Skeletal muscle tissue (tissue), 4 donors: ENCODE measurements around the gene LNX2. TPM values are rescaled to one million over a fixed set of nuclear protein-coding genes. Genes with fewer than 3 reads are reported as not detected.

Source experiments
- H3K27ac ChIP-seq: one replicate; pipeline ENCODE4 v1.7.0; 2013; ENCODE audit warnings: mild to moderate bottlenecking, low read depth, low read length, inconsistent platforms
- H3K27me3 ChIP-seq, 3 donors: one replicate each; pipeline ENCODE4 v1.7.0; 2013; ENCODE audit warnings: low read length in 3 of 3; ENCODE audit not compliant: control insufficient read depth in 3 of 3, insufficient read depth in 3 of 3
- H3K36me3 ChIP-seq, 3 donors: one replicate each; pipeline ENCODE4 v1.7.0; 2013; ENCODE audit warnings: low read length in 3 of 3; ENCODE audit not compliant: control insufficient read depth in 3 of 3, insufficient read depth in 3 of 3
- H3K4me1 ChIP-seq, 3 donors: one replicate each; pipeline ENCODE4 v1.7.0; 2013; ENCODE audit warnings: low read length in 3 of 3, mild to moderate bottlenecking in 3 of 3; ENCODE audit not compliant: control insufficient read depth in 3 of 3, insufficient read depth in 3 of 3
- H3K4me3 ChIP-seq, 3 donors: one replicate each; pipeline ENCODE4 v1.7.0; 2013; ENCODE audit warnings: low read length in 3 of 3
- H3K9ac ChIP-seq, 3 donors: one replicate each; pipeline ENCODE4 v1.7.0; 2013; ENCODE audit warnings: low read length in 3 of 3, mild to moderate bottlenecking in 3 of 3, moderate library complexity in 2 of 3, low read depth in 1 of 3
- H3K9me3 ChIP-seq, 3 donors: one replicate each; pipeline ENCODE4 v1.7.0; 2013; ENCODE audit warnings: low read length in 3 of 3; ENCODE audit not compliant: control insufficient read depth in 3 of 3
- total RNA-seq: library from RNA; depleted of rRNA; stranded (reverse); fragments of >200 nt; gene quantifications from one replicate; pipeline ENCODE4 v1.2.3, GENCODE V29; 2014
- donor health status: Osteomylitis.

Gene LNX2
- total RNA-seq, 1 donor from 2014 or later, result 4.2 TPM

DNA sequence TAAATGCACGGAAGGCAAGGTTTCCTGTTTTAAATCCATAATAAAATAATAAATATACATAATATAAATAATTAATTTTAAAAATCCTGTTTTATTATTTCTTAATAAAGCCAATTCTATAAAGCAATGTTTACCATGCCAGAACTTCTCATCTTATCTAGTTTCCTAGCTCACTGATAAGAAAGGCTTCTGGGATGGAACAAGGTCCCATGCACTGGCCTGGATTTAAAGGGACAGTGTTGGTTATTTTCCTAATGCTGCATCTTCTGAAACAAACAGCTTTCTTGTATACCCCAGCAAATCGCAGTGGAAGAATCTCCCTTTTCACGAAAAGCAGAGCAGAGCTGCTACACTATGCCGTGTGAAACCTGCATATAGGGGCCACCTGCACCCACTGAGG, 68.8 kb downstream of the LNX2 start:
- H3K9me3 ChIP-seq, result no peaks in the 10 kb centered on the region

DNA sequence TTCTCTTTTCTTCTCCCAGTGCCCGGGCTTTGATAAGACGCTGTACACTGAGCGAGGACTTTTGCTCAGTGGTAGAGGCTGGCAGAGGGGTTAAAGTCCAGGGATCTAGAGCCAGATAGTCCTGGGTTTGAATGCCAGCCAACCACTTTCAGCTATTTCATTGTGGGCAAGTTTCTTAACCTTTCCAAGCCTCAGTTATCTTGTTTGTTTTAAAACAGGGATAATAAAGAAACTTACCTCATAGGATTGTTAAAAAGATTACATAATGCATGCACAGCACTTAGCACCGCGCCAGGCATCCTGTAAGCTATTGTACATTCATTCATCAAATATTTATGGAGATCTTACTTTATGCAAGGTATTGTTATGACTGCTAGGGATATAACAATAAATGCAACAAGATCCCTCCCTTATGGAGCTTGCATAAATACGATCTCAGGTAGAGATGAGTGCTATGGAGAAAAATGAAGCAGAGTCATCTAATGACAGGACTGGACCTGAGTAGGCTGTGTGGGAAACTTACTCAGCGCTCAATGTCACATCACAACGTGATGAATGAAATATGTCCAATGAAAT, 70.8 kb downstream of the LNX2 start:
- H3K9ac ChIP-seq, result no peak overlapping the region
- no peak overlapping the region for H3K27ac ChIP-seq
- H3K9me3 ChIP-seq, result no peaks in the 10 kb centered on the region
- no peaks in the 10 kb centered on the region for H3K4me1 ChIP-seq
- H3K4me3 ChIP-seq, result no peak overlapping the region
- H3K27me3 ChIP-seq, result no peaks in the 10 kb centered on the region
- peaks cover 4 to 43% (median 37%) of the 10 kb centered on the region in 3 donors for H3K36me3 ChIP-seq

More for the DNA sequence above, 68.8 kb downstream of the LNX2 start:
- no peaks in the 10 kb centered on the region for H3K4me1 ChIP-seq
- H3K4me3 ChIP-seq, result no peak overlapping the region
- H3K36me3 ChIP-seq, result peaks cover 6 to 47% (median 43%) of the 10 kb centered on the region in 3 donors
- no peaks in the 10 kb centered on the region for H3K27me3 ChIP-seq
- no peak overlapping the region for H3K9ac ChIP-seq
- H3K27ac ChIP-seq, result no peak overlapping the region

DNA sequence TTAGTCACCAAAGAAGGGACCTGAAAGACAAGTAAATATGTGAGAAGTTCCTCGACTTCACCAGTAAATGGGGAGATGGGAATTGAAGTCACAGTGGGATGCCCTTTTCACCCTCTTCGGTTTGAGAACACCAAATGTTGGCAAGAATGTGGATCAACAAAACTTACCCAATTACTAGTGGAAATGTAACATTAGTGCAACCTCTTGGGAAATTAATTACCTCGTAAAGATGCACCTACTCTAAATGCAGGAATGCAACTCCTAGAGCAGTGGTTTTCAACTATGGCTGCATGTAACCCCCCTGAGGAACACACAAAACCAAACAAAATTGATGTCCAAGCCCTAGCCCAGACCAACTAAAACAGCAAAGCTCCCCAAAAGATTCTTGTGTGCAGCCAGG, 78.1 kb downstream of the LNX2 start:
- Histone ChIP-seq H3K4me3 (no peak overlapping the region), H3K4me1 (no peaks in the 10 kb centered on the region), H3K9ac (no peak overlapping the region), H3K36me3 (peaks cover 0 to 2% (median 0%) of the 10 kb centered on the region in 3 donors), H3K9me3 (no peaks in the 10 kb centered on the region), H3K27ac (no peak overlapping the region), H3K27me3 (no peaks in the 10 kb centered on the region)

DNA sequence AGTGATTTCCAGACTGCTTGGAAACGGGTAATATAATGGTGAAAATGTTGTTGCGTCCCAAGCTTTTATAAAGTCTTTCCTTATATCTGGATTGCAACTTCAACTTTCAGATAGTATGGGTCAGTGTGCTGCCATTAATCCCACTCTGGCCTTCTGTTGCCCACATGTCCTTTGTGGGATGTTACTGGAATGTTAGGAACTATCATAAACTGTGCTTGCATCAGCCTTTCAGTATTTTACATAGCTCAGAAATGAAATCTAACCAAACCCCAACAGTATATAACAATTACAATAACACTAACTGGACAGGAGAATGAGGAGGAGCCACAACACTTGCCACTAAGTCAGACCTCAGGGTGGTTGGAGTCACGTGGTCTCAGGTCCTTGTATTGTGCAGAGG, 78.9 kb downstream of the LNX2 start:
- H3K4me1 ChIP-seq, result no peaks in the 10 kb centered on the region
- no peak overlapping the region for H3K27ac ChIP-seq
- no peak overlapping the region for H3K9ac ChIP-seq
- H3K9me3 ChIP-seq, result no peaks in the 10 kb centered on the region
- no peak overlapping the region for H3K4me3 ChIP-seq
- peaks cover 0 to 2% (median 0%) of the 10 kb centered on the region in 3 donors for H3K36me3 ChIP-seq
- no peaks in the 10 kb centered on the region for H3K27me3 ChIP-seq

DNA sequence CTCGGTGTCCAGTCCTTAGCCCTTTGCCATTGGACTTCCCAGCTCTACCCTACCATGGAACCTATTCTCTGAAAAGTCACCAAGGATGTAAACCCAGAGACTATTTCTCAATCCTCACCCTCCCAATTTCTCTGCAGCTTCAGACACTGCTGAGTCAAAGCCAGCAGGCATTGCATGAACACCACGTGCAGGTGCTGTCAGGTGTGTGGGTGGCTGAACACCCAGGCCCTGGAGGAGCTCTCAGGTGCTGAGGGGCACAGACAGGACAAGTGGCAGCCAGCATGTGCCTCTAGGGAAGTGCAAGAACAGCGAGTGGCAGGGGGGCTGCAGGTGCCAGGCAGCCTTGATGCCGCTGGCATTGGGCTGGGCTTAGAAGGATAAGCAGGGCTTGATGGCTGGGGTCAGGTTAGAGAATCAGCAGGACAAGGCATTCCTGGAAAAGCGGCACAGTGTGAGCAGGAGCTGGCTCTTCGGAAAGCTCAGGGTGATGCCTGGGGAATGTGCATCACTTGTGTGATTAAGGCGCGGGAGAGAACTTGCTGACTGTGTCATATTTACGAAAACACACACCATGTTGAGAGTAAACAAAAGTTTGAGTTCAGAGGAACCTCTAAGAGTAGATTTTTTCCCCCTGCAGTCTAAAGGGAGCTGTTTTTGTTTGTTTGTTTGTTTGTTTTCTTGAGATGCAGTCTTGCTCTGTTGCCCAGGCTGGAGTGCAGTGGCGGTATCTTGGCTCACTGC, 83.8 kb downstream of the LNX2 start:
- Histone ChIP-seq H3K27ac (no peak overlapping the region), H3K4me3 (no peak overlapping the region), H3K36me3 (no peaks in the 10 kb centered on the region), H3K9ac (peak overlapping the region in 1 of 3 donors; percentile 30), H3K9me3 (no peaks in the 10 kb centered on the region), H3K4me1 (peaks cover 4 to 8% (median 4%) of the 10 kb centered on the region in 3 donors), H3K27me3 (peaks cover 0 to 3% (median 3%) of the 10 kb centered on the region in 3 donors)

DNA sequence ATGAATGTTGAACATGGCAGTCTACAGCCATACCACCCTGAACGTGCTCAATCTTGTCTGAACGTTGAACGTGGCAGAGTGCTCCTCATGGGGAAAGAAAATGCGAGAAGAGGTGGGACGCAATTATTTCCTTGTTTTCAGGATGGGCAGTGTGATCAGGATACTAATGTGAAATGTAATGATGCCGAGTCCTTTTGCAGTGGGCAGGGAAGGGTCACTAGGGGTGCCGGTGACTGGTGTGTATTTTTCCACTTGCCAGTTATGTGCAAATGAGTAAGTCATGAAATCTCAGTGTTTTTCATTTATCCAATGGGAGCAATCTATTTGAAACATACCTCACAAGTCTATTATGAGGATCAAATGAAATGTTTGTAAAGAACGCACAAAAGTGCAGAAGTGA, 84.8 kb downstream of the LNX2 start:
- no peak overlapping the region for H3K27ac ChIP-seq
- peaks cover 0 to 3% (median 3%) of the 10 kb centered on the region in 3 donors for H3K27me3 ChIP-seq
- no peaks in the 10 kb centered on the region for H3K9me3 ChIP-seq
- H3K4me3 ChIP-seq, result no peak overlapping the region
- H3K9ac ChIP-seq, result no peak overlapping the region
- peaks cover 4 to 8% (median 4%) of the 10 kb centered on the region in 3 donors for H3K4me1 ChIP-seq
- no peaks in the 10 kb centered on the region for H3K36me3 ChIP-seq

DNA sequence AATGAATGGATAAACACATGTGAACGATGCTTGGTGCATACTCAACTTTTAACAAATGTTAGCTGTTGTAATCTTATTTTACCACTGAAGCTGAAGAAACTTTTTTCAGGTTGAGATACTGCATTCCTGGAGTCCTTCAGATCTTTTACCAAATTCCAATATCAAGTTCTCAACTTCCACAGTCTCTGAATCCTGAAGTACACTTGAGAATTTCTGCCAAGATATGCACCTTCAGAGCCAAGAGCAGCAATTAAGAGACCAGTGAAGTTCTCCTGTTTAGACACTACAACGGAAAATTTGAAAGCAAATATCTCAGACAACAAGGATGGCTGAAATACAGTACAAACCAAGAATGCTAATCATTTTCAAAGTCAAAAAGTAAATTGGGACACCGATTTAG, 85.3 kb downstream of the LNX2 start:
- Histone ChIP-seq H3K27ac (no peak overlapping the region), H3K9me3 (no peaks in the 10 kb centered on the region), H3K9ac (no peak overlapping the region), H3K4me3 (no peak overlapping the region), H3K27me3 (peaks cover 0 to 3% (median 3%) of the 10 kb centered on the region in 3 donors), H3K36me3 (no peaks in the 10 kb centered on the region), H3K4me1 (peaks cover 4 to 8% (median 4%) of the 10 kb centered on the region in 3 donors)

DNA sequence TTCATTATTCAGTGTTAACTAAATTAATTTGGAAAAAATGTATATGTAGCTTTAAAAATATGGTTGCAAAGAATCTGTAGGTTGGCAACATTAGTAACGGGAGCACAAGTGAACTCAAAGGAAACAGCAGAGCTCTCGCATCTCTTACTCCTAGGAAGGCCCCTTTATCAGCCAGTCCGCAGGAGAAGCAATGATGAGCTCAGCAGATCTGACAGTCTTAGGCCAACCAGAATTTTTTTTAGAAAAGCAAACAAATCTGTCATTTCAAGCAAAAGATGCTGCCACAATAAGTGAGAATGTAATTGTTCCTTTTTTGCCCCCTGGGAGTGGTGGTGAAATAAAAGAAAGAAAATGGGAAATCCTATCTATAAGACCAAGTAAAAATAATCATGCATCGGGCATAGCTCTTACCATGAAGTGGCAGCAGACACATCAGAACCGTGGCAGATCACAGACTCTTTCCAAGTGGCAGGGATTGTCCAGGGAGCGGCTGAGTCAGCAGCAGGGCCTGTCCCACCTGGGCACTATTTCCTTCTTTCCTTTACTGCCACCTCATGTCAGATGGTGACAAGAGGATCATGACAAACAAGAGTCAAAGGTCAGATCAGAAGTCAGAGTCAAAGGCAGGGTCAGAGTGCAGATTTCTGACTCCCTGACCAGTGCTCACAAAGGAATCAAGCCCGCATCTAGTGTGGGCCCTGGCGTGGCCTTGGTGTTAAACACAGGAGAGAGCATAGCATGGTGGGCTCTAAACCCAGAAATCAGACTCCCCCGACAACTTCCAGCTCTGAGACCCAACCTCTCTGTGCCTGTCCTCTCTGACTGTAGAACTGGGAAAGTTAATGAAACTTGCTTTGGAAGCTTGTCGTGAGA, 86.0 kb downstream of the LNX2 start:
- Histone ChIP-seq H3K27me3 (peaks cover 0 to 3% (median 3%) of the 10 kb centered on the region in 3 donors), H3K27ac (no peak overlapping the region), H3K4me3 (no peak overlapping the region), H3K9me3 (no peaks in the 10 kb centered on the region), H3K4me1 (peaks cover 4 to 8% (median 4%) of the 10 kb centered on the region in 3 donors), H3K36me3 (no peaks in the 10 kb centered on the region), H3K9ac (no peak overlapping the region)

DNA sequence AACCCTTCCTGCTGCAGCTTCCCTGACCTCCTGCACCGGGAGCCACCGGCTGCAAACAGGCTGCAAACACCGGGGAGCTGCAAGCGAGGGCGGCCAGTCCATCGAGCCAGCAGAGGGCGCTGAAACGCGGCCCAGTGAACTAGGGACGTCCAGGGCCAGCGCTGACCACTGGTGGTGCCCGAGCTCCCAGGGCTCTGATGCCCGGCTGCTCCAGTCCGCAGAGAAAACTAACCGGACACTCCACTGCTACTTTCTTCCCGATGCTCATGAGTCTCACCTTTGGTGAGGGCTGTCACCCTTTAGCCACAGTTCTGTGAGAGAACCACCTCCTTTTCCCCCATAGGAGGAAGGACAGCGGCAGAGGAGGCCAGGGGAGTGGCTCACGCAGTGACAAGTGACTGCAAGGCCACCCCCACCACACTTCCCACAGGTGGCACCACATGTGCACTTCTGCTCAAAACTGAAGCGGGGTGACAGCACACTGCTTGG, 87.1 kb downstream of the LNX2 start:
- Histone ChIP-seq H3K4me3 (peak overlapping the region; percentile 48 to 55 (median 50)), H3K4me1 (peaks cover 4 to 8% (median 4%) of the 10 kb centered on the region in 3 donors), H3K9me3 (no peaks in the 10 kb centered on the region), H3K27ac (no peak overlapping the region), H3K27me3 (peaks cover 0 to 3% (median 3%) of the 10 kb centered on the region in 3 donors), H3K36me3 (no peaks in the 10 kb centered on the region), H3K9ac (peak overlapping the region in 1 of 3 donors; percentile 47)
